GM12892 (cell line): Measurements from ENCODE around the gene TAF6.

ENCODE experiments used
- POLR2A ChIP-seq: IDR thresholded peaks from 2 replicates; pipeline ENCODE4 v1.6.1; 2011; ENCODE audit warnings: low read depth, low read length, control low read depth
- TAF1 ChIP-seq: IDR thresholded peaks from 2 replicates; pipeline ENCODE4 v1.6.1; 2011; ENCODE audit warnings: low read depth, mild to moderate bottlenecking, control low read depth, low read length, borderline replicate concordance

- TF ChIP-seq TAF1 (no peak), POLR2A (no peak)
These were observed 43.7 kb downstream of the TAF6 start for GRCh38 chr7:100075418-100075817.
